Peyer's patch (tissue), 4 donors: ENCODE results near the gene F9. TPM values are rescaled to one million over a fixed set of nuclear protein-coding genes. Genes with fewer than 3 reads are reported as not detected.

Experiments
- DNase-seq, 3 donors: peaks; one replicate each; pipeline ENCODE4 v3.0.0-alpha.2; 2017 to 2019
- H3K27ac ChIP-seq, 4 donors: fragments of 200-600 bp; sonication (generic); one replicate each; pipeline ENCODE4 v1.5.1; 2016 to 2019
- H3K27me3 ChIP-seq, 2 donors: fragments of 200-600 bp; sonication (generic); one replicate each; pipeline ENCODE4 v1.5.1; 2019
- H3K36me3 ChIP-seq, 3 donors: fragments of 200-600 bp; sonication (generic); one replicate each; pipeline ENCODE4 v1.5.1; 2016 to 2019
- H3K4me1 ChIP-seq, 4 donors: fragments of 200-600 bp; sonication (generic); one replicate each; pipeline ENCODE4 v1.5.1; 2016 to 2019
- H3K4me3 ChIP-seq, 4 donors: fragments of 200-600 bp; sonication (generic); 1 replicate in 3 of 4; 2 replicates in 1 of 4; pipeline ENCODE4 v1.5.1; 2016 to 2019; ENCODE audit warnings: mild to moderate bottlenecking in 1 of 4
- H3K9me3 ChIP-seq, 4 donors: fragments of 200-600 bp; sonication (generic); one replicate each; pipeline ENCODE4 v1.5.1; 2016 to 2019; ENCODE audit warnings: mild to moderate bottlenecking in 1 of 4
- CTCF ChIP-seq, 6 experiments: fragments of 450-650 bp in 4 of 6; fragments of 200-600 bp in 2 of 6; sonication (generic) in 1 of 6; IDR thresholded peaks; one replicate each; pipeline ENCODE4 v1.5.1; 2017 to 2019; ENCODE audit warnings: antibody characterized with exemption in 6 of 6, mild to moderate bottlenecking in 3 of 6, moderate library complexity in 1 of 6
- POLR2A ChIP-seq, 2 donors: fragments of 450-650 bp; IDR thresholded peaks; one replicate each; pipeline ENCODE4 v1.5.1; 2017; ENCODE audit warnings: antibody characterized with exemption in 2 of 2, mild to moderate bottlenecking in 2 of 2, moderate library complexity in 2 of 2
- total RNA-seq, 4 donors: library from RNA; depleted of rRNA; stranded (reverse); fragments of >200 nt; gene quantifications; one replicate each; pipeline ENCODE4 v1.1.0, GENCODE V29; 2016

The F9 gene
- total RNA-seq, 4 donors from 2014 or later: not detected

- DNase-seq: no peak
- H3K27ac ChIP-seq: no peak overlapping the region
- TF ChIP-seq POLR2A (IDR thresholded peaks at IDR 0.05) (no peak), CTCF (IDR thresholded peaks at IDR 0.05) (no peak)
- no peaks in the 10 kb centered on the region for H3K36me3 ChIP-seq
- no peaks in the 10 kb centered on the region for H3K9me3 ChIP-seq
- no peaks in the 10 kb centered on the region for H3K27me3 ChIP-seq
- H3K4me3 ChIP-seq: no peak overlapping the region
- H3K4me1 ChIP-seq: no peaks in the 10 kb centered on the region
Observed at GRCh38 chrX:139560221-139560620, 29.7 kb downstream of the F9 start.

GRCh38 chrX:139563251-139563650, 32.7 kb downstream of the F9 start:
- H3K4me3 ChIP-seq: no peak overlapping the region
- TF ChIP-seq POLR2A (IDR thresholded peaks at IDR 0.05): no peak
- TF ChIP-seq CTCF (IDR thresholded peaks at IDR 0.05): no peak
- no peak overlapping the region for H3K27ac ChIP-seq
- H3K27me3 ChIP-seq: no peaks in the 10 kb centered on the region
- DNase-seq: no peak
- no peaks in the 10 kb centered on the region for H3K4me1 ChIP-seq
- no peaks in the 10 kb centered on the region for H3K9me3 ChIP-seq
- no peaks in the 10 kb centered on the region for H3K36me3 ChIP-seq

GRCh38 chrX:139566981-139567380, 36.4 kb downstream of the F9 start:
- no peaks in the 10 kb centered on the region for H3K9me3 ChIP-seq
- H3K36me3 ChIP-seq: no peaks in the 10 kb centered on the region
- no peak for DNase-seq
- H3K4me1 ChIP-seq: no peaks in the 10 kb centered on the region
- H3K27ac ChIP-seq: no peak overlapping the region
- H3K27me3 ChIP-seq: no peaks in the 10 kb centered on the region
- TF ChIP-seq POLR2A (IDR thresholded peaks at IDR 0.05) (no peak), CTCF (IDR thresholded peaks at IDR 0.05) (no peak)
- H3K4me3 ChIP-seq: no peak overlapping the region

GRCh38 chrX:139581068-139581467, 50.5 kb downstream of the F9 start:
- no peaks in the 10 kb centered on the region for H3K27me3 ChIP-seq
- no peaks in the 10 kb centered on the region for H3K9me3 ChIP-seq
- no peaks in the 10 kb centered on the region for H3K4me1 ChIP-seq
- no peak overlapping the region for H3K4me3 ChIP-seq
- TF ChIP-seq CTCF (IDR thresholded peaks at IDR 0.05): no peak
- no peak for TF ChIP-seq POLR2A (IDR thresholded peaks at IDR 0.05)
- no peak for DNase-seq
- H3K27ac ChIP-seq: no peak overlapping the region
- no peaks in the 10 kb centered on the region for H3K36me3 ChIP-seq

- H3K4me1 ChIP-seq: no peaks in the 10 kb centered on the region
- TF ChIP-seq CTCF (IDR thresholded peaks at IDR 0.05) (no peak), POLR2A (IDR thresholded peaks at IDR 0.05) (no peak)
- no peak for DNase-seq
Observed at GRCh38 chrX:139585613-139586012, 55.1 kb downstream of the F9 start.

GRCh38 chrX:139596068-139596467, 65.5 kb downstream of the F9 start:
- DNase-seq: no peak
- Histone ChIP-seq H3K27ac (no peak overlapping the region), H3K4me3 (no peak overlapping the region), H3K9me3 (no peaks in the 10 kb centered on the region), H3K27me3 (no peaks in the 10 kb centered on the region), H3K4me1 (no peaks in the 10 kb centered on the region), H3K36me3 (no peaks in the 10 kb centered on the region)
- TF ChIP-seq POLR2A (IDR thresholded peaks at IDR 0.05) (no peak), CTCF (IDR thresholded peaks at IDR 0.05) (no peak)

More at GRCh38 chrX:139585613-139586012, 55.1 kb downstream of the F9 start:
- Histone ChIP-seq H3K27me3 (no peaks in the 10 kb centered on the region), H3K9me3 (no peaks in the 10 kb centered on the region), H3K27ac (no peak overlapping the region), H3K4me3 (no peak overlapping the region), H3K36me3 (no peaks in the 10 kb centered on the region)
